GM12878 (cell line): ENCODE measurements around the gene PADI2.

Experiments used
- ASH2L ChIP-seq: fragments of 300-600, 200-600 bp; sonication (generic); IDR thresholded peaks from 2 replicates; pipeline ENCODE4 v1.6.1; 2017; ENCODE audit warnings: low read depth, mild to moderate bottlenecking, borderline replicate concordance
- CEBPB ChIP-seq, 2 experiments: fragments of 150-350 bp in 1 of 2; IDR thresholded peaks; 2 replicates each; pipeline ENCODE4 v1.6.1; 2012 to 2014; ENCODE audit warnings: low read depth in 2 of 2, low read length in 2 of 2, borderline replicate concordance in 1 of 2, inconsistent platforms in 1 of 2
- CHD1 ChIP-seq: IDR thresholded peaks from 2 replicates; pipeline ENCODE4 v1.6.1; 2012; ENCODE audit warnings: low read depth, low read length, improper control_type of control experiment
- CHD2 ChIP-seq: IDR thresholded peaks from 2 replicates; pipeline ENCODE4 v1.6.1; 2011; ENCODE audit warnings: low read depth, low read length, improper control_type of control experiment, borderline replicate concordance
- CTCF ChIP-seq, 3 experiments: IDR thresholded peaks in 2 of 3; conservative IDR thresholded peaks in 1 of 3; 2 replicates each; pipeline ENCODE4 v1.5.1; 2011; ENCODE audit warnings: low read depth in 3 of 3, low read length in 3 of 3, mild to moderate bottlenecking in 3 of 3, control low read depth in 2 of 3, moderate library complexity in 2 of 3, inconsistent platforms in 1 of 3, mixed read lengths in 1 of 3; ENCODE audit not compliant: control insufficient read depth in 2 of 3, insufficient read depth in 1 of 3; ENCODE audit errors: extremely low read depth in 1 of 3
- IRF3 ChIP-seq: fragments of 450-650 bp; IDR thresholded peaks from 2 replicates; pipeline ENCODE4 v1.6.1; 2014; ENCODE audit warnings: mild to moderate bottlenecking
- MAX ChIP-seq: IDR thresholded peaks from 2 replicates; pipeline ENCODE4 v1.6.1; 2012; ENCODE audit warnings: low read depth, low read length, improper control_type of control experiment
- MYC ChIP-seq: IDR thresholded peaks from 2 replicates; pipeline ENCODE4 v1.6.1; 2011; ENCODE audit warnings: mild to moderate bottlenecking, low read length, moderate library complexity, inconsistent platforms; ENCODE audit not compliant: insufficient read depth, insufficient replicate concordance, insufficient read length, severe bottlenecking
- POLR2A ChIP-seq: IDR thresholded peaks from 2 replicates; pipeline ENCODE4 v1.6.1; 2011; ENCODE audit warnings: low read depth, mild to moderate bottlenecking, low read length
- RFX5 ChIP-seq: IDR thresholded peaks from 2 replicates; pipeline ENCODE4 v1.6.1; 2011; ENCODE audit warnings: low read depth, low read length, improper control_type of control experiment
- SMARCA5 ChIP-seq: fragments of 450-650 bp; IDR thresholded peaks from 2 replicates; pipeline ENCODE4 v1.6.1; 2017; ENCODE audit warnings: mild to moderate bottlenecking
- SREBF1 ChIP-seq: IDR thresholded peaks from 2 replicates; pipeline ENCODE4 v1.6.1; 2012; ENCODE audit warnings: mild to moderate bottlenecking, low read length

- TF ChIP-seq CTCF (IDR thresholded peaks at IDR 0.05 in 2 of 3, conservative IDR thresholded peaks at IDR 0.05 in 1 of 3; ENCODE audit: control insufficient read depth in 2 of 3, extremely low read depth in 1 of 3, insufficient read depth in 1 of 3, low read depth in 3 of 3, low read length in 3 of 3) (no peak), MYC (no peak), CEBPB (IDR thresholded peaks at IDR 0.05; ENCODE audit: borderline replicate concordance in 1 of 2, low read depth in 2 of 2, low read length in 2 of 2) (no peak), CHD1 (no peak), POLR2A (no peak), SREBF1 (no peak), ASH2L (no peak), CHD2 (no peak), IRF3 (no peak), RFX5 (no peak), SMARCA5 (no peak), MAX (no peak)
These were observed 28.0 kb downstream of the PADI2 start for GRCh38 chr1:17091252-17091651.
